OCI-LY3 (cell line): ENCODE measurements around the gene KAZN.

Source experiments
- H2AFZ ChIP-seq: fragments of 200-600, 300-600 bp; shearing (Covaris generic); 2 replicates; pipeline ENCODE4 v1.6.0; 2014; ENCODE audit warnings: antibody characterized with exemption, low read depth, low read length
- H3K27ac ChIP-seq: fragments of 200-600, 300-600 bp; sonication (generic); 2 replicates; pipeline ENCODE4 v1.5.1; 2014; ENCODE audit warnings: mild to moderate bottlenecking, low read length, moderate library complexity, mixed read lengths
- H3K27me3 ChIP-seq: fragments of 200-600, 300-600 bp; sonication (generic); 2 replicates; pipeline ENCODE4 v1.6.1; 2014; ENCODE audit warnings: low read depth, low read length, mixed read lengths
- H3K36me3 ChIP-seq: fragments of 200-600, 300-600 bp; sonication (generic); replicated peaks from 2 replicates; pipeline ENCODE3; 2014; ENCODE audit warnings: low read depth, low read length, mixed read lengths
- H3K4me1 ChIP-seq: fragments of 300-600, 200-600 bp; sonication (generic); 2 replicates; pipeline ENCODE4 v1.6.1; 2014; ENCODE audit warnings: low read length, mixed read lengths
- H3K4me2 ChIP-seq: fragments of 200-600, 300-600 bp; sonication (generic); 2 replicates; pipeline ENCODE4 v1.6.1; 2014; ENCODE audit warnings: low read length, mixed read lengths
- H3K4me3 ChIP-seq: fragments of 300-600, 200-600 bp; sonication (generic); 2 replicates; pipeline ENCODE4 v1.5.1; 2014; ENCODE audit warnings: antibody characterized with exemption, mild to moderate bottlenecking, low read length, moderate library complexity
- H3K79me2 ChIP-seq: fragments of 300-600, 200-600 bp; shearing (Covaris generic); 2 replicates; pipeline ENCODE4 v1.6.1; 2014; ENCODE audit warnings: mild to moderate bottlenecking, low read length, mixed read lengths
- H3K9ac ChIP-seq: fragments of 300-600, 200-600 bp; shearing (Covaris generic); 2 replicates; pipeline ENCODE4 v1.6.0; 2014; ENCODE audit warnings: mild to moderate bottlenecking, low read length, moderate library complexity
- H3K9me3 ChIP-seq: fragments of 200-600, 300-600 bp; shearing (Covaris generic); 2 replicates; pipeline ENCODE4 v1.6.1; 2014; ENCODE audit warnings: low read length, mixed read lengths; ENCODE audit not compliant: insufficient read depth
- H4K20me1 ChIP-seq: fragments of 200-600, 300-600 bp; sonication (generic); 2 replicates; pipeline ENCODE4 v1.6.1; 2016; ENCODE audit warnings: low read length, mixed read lengths; ENCODE audit not compliant: insufficient read depth
- EZH2phosphoT487 ChIP-seq: fragments of 200-600 bp; shearing (Covaris generic); IDR thresholded peaks from 2 replicates; pipeline ENCODE4 v1.6.1; 2018; ENCODE audit warnings: antibody characterized with exemption, mixed run types, low read depth
- TF ChIP-seq, protein P1 (sequence below): fragments of 200-600, 300-600 bp; sonication (generic); IDR thresholded peaks from 2 replicates; pipeline ENCODE4 v1.5.1; 2014; ENCODE audit warnings: antibody characterized with exemption, low read length, low read depth

KAZN gene

DNA sequence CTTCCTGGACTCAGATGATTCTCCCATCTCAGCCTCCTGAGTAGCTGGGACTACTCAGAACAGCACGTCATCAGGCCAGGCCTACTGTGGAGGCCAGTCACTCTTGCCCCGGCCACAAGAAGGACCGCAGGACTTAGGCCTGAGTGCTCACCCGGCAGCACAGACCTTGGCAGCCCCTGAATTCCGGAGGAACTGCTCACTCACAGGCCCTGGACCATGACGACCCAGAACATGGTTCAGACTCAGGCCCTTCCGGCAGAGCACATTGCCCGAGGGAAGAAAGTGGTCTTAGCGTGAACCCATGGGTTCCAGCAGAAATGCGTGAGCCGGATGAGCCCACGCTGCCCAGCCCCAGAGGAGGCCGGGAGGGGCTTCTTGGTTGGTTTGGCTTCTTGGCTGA is 377.8 kb downstream of the KAZN start:
- H3K9ac ChIP-seq: no peak overlapping the region
- no peaks in the 10 kb centered on the region for H4K20me1 ChIP-seq
- H3K27ac ChIP-seq: no peak overlapping the region
- no peaks in the 10 kb centered on the region for H3K36me3 ChIP-seq
- no peaks in the 10 kb centered on the region for H3K9me3 ChIP-seq
- H3K79me2 ChIP-seq: no peaks in the 10 kb centered on the region
- no peaks in the 10 kb centered on the region for H3K4me1 ChIP-seq
- no peak overlapping the region for H3K4me2 ChIP-seq
- TF ChIP-seq, protein P1, sequence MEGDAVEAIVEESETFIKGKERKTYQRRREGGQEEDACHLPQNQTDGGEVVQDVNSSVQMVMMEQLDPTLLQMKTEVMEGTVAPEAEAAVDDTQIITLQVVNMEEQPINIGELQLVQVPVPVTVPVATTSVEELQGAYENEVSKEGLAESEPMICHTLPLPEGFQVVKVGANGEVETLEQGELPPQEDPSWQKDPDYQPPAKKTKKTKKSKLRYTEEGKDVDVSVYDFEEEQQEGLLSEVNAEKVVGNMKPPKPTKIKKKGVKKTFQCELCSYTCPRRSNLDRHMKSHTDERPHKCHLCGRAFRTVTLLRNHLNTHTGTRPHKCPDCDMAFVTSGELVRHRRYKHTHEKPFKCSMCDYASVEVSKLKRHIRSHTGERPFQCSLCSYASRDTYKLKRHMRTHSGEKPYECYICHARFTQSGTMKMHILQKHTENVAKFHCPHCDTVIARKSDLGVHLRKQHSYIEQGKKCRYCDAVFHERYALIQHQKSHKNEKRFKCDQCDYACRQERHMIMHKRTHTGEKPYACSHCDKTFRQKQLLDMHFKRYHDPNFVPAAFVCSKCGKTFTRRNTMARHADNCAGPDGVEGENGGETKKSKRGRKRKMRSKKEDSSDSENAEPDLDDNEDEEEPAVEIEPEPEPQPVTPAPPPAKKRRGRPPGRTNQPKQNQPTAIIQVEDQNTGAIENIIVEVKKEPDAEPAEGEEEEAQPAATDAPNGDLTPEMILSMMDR: no peak
- TF ChIP-seq EZH2phosphoT487: no peak
- no peak overlapping the region for H3K4me3 ChIP-seq
- no peaks in the 10 kb centered on the region for H3K27me3 ChIP-seq
- no peak overlapping the region for H2AFZ ChIP-seq

DNA sequence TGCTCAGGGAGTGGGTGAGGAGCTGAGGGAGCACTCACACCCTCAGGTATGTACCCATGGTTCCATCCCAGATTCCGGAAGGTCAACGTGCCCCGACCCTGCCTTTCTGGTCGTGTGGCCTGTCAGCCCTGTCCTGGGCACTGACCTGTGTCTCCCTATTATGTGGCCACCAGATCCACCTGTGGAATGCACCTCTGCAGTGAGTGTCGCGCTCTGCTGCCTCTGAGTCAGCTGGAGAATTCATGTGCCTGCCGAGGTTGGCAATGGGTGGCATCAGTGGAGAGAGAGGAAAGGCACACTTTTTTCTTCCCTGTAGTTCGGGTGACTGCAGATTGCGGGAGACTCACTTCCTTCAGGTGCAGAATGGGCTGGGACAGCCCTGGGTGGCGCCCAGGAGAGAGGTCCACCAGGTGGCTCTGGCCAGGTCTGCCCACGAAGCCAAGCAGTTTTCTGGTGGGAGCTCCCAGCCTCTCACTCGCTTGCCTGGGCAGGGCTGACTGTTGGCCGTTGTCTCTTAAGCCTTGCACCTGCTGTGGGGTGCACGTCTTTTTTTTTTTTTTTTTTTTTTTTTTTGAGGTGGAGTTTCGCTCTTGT is 378.9 kb downstream of the KAZN start:
- Histone ChIP-seq H3K36me3 (no peaks in the 10 kb centered on the region), H3K27ac (no peak overlapping the region), H4K20me1 (no peaks in the 10 kb centered on the region), H2AFZ (no peak overlapping the region), H3K9me3 (no peaks in the 10 kb centered on the region), H3K4me1 (no peaks in the 10 kb centered on the region), H3K4me2 (no peak overlapping the region), H3K27me3 (no peaks in the 10 kb centered on the region), H3K79me2 (no peaks in the 10 kb centered on the region), H3K4me3 (no peak overlapping the region), H3K9ac (no peak overlapping the region)
- TF ChIP-seq, protein P1: no peak
- TF ChIP-seq EZH2phosphoT487: no peak

DNA sequence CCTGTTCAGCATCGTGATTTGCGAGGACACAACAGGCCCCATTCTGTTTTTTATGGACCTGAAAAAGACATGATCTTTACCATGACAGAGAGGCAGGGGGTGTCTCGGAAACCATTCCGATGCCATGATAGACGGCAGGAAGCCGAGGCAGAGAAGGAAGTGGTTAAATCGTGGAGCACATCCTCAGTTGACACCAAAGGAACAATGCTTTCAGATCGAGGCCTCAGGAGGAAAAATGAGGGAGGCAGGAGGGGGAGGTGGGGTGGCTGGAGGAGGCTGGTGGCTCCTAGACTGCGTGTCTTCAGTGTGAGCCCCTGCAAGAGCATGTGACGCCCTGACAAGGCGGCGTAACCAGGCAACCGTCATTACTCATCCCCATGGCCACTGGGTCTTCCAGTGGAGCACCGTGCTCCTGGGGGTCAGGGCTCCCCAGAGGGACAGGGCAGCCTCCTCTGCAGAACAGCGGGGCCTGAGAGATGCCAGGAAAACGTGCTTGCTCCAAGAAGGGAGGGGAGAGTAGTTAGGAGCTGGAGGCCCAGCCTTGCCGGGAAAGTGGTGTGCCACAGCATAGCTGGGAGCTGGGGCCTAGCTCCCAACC is 382.2 kb downstream of the KAZN start:
- no peaks in the 10 kb centered on the region for H3K4me1 ChIP-seq
- no peak overlapping the region for H3K27ac ChIP-seq
- no peak overlapping the region for H2AFZ ChIP-seq
- no peaks in the 10 kb centered on the region for H3K36me3 ChIP-seq
- no peaks in the 10 kb centered on the region for H3K79me2 ChIP-seq
- H3K27me3 ChIP-seq: no peaks in the 10 kb centered on the region
- H3K4me3 ChIP-seq: no peak overlapping the region
- no peaks in the 10 kb centered on the region for H4K20me1 ChIP-seq
- no peaks in the 10 kb centered on the region for H3K9me3 ChIP-seq
- no peak overlapping the region for H3K9ac ChIP-seq
- H3K4me2 ChIP-seq: no peak overlapping the region
- TF ChIP-seq, protein P1: no peak
- TF ChIP-seq EZH2phosphoT487: no peak

DNA sequence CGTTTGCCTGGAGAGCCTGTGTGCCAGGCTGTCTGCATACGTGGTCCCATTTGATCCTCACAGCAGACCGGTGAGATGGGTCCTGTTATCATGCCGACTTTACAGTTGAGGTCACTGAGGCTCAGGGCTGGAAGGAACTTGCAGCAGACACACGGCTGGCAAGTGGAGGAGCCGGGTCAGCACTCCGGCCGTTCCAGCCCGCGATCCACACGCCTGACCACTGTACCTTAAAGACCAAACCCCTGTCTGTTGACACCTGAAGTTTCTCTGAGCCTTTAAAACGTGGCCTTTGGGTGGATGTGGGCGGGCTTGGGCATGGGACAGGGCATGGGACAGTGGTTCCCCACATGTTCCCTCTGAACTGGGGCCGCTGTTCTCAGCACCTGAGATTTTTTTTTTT is 383.5 kb downstream of the KAZN start:
- no peaks in the 10 kb centered on the region for H3K79me2 ChIP-seq
- no peaks in the 10 kb centered on the region for H3K36me3 ChIP-seq
- TF ChIP-seq, protein P1: no peak
- no peak for TF ChIP-seq EZH2phosphoT487
- H3K4me3 ChIP-seq: no peak overlapping the region
- no peaks in the 10 kb centered on the region for H3K4me1 ChIP-seq
- H3K9me3 ChIP-seq: no peaks in the 10 kb centered on the region
- H3K27me3 ChIP-seq: no peaks in the 10 kb centered on the region
- no peaks in the 10 kb centered on the region for H4K20me1 ChIP-seq
- H3K4me2 ChIP-seq: no peak overlapping the region
- no peak overlapping the region for H2AFZ ChIP-seq
- no peak overlapping the region for H3K27ac ChIP-seq
- no peak overlapping the region for H3K9ac ChIP-seq
